ENCODE measurements around the gene SMAD3.

SMAD3 gene

GRCh38 chr15:67114846-67115585 is 49.6 kb downstream of the SMAD3 start:
- DNase-seq (ENCODE audit: extremely low read depth, low read depth): no peak
- TF ChIP-seq CTCF (IDR thresholded peaks at IDR 0.05; ENCODE audit: low read depth, low read length): no peak

- TF ChIP-seq CTCF (IDR thresholded peaks at IDR 0.05; ENCODE audit: low read depth, low read length): no peak
Measured at GRCh38 chr15:67115586-67115969, 50.2 kb downstream of the SMAD3 start.

GRCh38 chr15:67116742-67117141 is 51.3 kb downstream of the SMAD3 start:
- no peak for DNase-seq (ENCODE audit: extremely low read depth, low read depth)
- no peak for TF ChIP-seq CTCF (IDR thresholded peaks at IDR 0.05; ENCODE audit: low read depth, low read length)

More at GRCh38 chr15:67115586-67115969, 50.2 kb downstream of the SMAD3 start:
- DNase-seq (ENCODE audit: extremely low read depth, low read depth): no peak

- DNase-seq (ENCODE audit: extremely low read depth, low read depth): no peak
- no peak for TF ChIP-seq CTCF (IDR thresholded peaks at IDR 0.05; ENCODE audit: low read depth, low read length)
Measured at GRCh38 chr15:67117370-67117769, 52.0 kb downstream of the SMAD3 start.

GRCh38 chr15:67118808-67119207 is 53.4 kb downstream of the SMAD3 start:
- no peak for DNase-seq (ENCODE audit: extremely low read depth, low read depth)
- TF ChIP-seq CTCF (IDR thresholded peaks at IDR 0.05; ENCODE audit: low read depth, low read length): no peak

GRCh38 chr15:67119238-67119846 is 53.9 kb downstream of the SMAD3 start:
- DNase-seq (ENCODE audit: extremely low read depth, low read depth): no peak
- TF ChIP-seq CTCF (IDR thresholded peaks at IDR 0.05; ENCODE audit: low read depth, low read length): no peak

- no peak for DNase-seq (ENCODE audit: extremely low read depth, low read depth)
Measured at GRCh38 chr15:67120009-67120838, 54.8 kb downstream of the SMAD3 start.

More at GRCh38 chr15:67120009-67120838, 54.8 kb downstream of the SMAD3 start:
- TF ChIP-seq CTCF (IDR thresholded peaks at IDR 0.05; ENCODE audit: low read depth, low read length): no peak

All from AG09319 (cell line).